NCI-H2171 treated with DMSO at 0.1 percent for 48 hours (cell line): ENCODE results near the gene KLC4.
A peak's percentile ranks its signal among the peaks of the same experiment; 100 is the strongest.
"Not testable (repeated sequence)": the region's sequence is repeated elsewhere in the genome, so short reads cannot be mapped to it uniquely, and the experiment has no call there.

Experiments
- DNase-seq: peaks from one replicate; lab custom pipeline; 2025; lab: John Stamatoyannopoulos, UW

Gene KLC4

GRCh38 chr6:43093436-43094289, 34.2 kb downstream of the KLC4 start:
- no peak for DNase-seq

GRCh38 chr6:43095939-43096338, 36.5 kb downstream of the KLC4 start:
- no peak for DNase-seq

- no peak for DNase-seq
Observed at GRCh38 chr6:43096451-43097097, 37.1 kb downstream of the KLC4 start.

GRCh38 chr6:43097098-43097489, 37.7 kb downstream of the KLC4 start:
- no peak for DNase-seq

- DNase-seq: no peak
Observed at GRCh38 chr6:43097502-43097901, 38.1 kb downstream of the KLC4 start.

GRCh38 chr6:43101497-43101896, 42.1 kb downstream of the KLC4 start:
- peak; percentile 7 for DNase-seq

- peak; percentile 38 for DNase-seq
Observed at GRCh38 chr6:43103253-43103876, 43.9 kb downstream of the KLC4 start.

GRCh38 chr6:43105538-43106222, 46.2 kb downstream of the KLC4 start:
- DNase-seq: no peak

- no peak for DNase-seq
Observed at GRCh38 chr6:43107344-43108062, 48.1 kb downstream of the KLC4 start.

- DNase-seq: no peak
Observed at GRCh38 chr6:43113431-43114260, 54.2 kb downstream of the KLC4 start.

GRCh38 chr6:43115365-43115764, 55.9 kb downstream of the KLC4 start:
- DNase-seq: no peak

- DNase-seq: not testable (repeated sequence)
Observed at GRCh38 chr6:43117466-43117865, 58.0 kb downstream of the KLC4 start.

GRCh38 chr6:43119482-43119881, 60.1 kb downstream of the KLC4 start:
- no peak for DNase-seq

GRCh38 chr6:43120101-43120763, 60.8 kb downstream of the KLC4 start:
- DNase-seq: no peak

GRCh38 chr6:43120944-43121913, 61.8 kb downstream of the KLC4 start:
- DNase-seq: peak; percentile 7

GRCh38 chr6:43122146-43122545, 62.7 kb downstream of the KLC4 start:
- DNase-seq: no peak

GRCh38 chr6:43123461-43124314, 64.3 kb downstream of the KLC4 start:
- DNase-seq: peak; percentile 92

GRCh38 chr6:43124481-43124880, 65.0 kb downstream of the KLC4 start:
- no peak for DNase-seq
